ENCODE data around the gene EXT2.

The EXT2 gene

GRCh38 chr11:44208976-44209603 lies 113.6 kb downstream of the EXT2 start:
- no peak for TF ChIP-seq CTCF (IDR thresholded peaks at IDR 0.05)
- no peaks in the 10 kb centered on the region for H3K36me3 ChIP-seq (ENCODE audit: control insufficient read depth, insufficient read depth, low read length)
- H3K27me3 ChIP-seq (ENCODE audit: control insufficient read depth, insufficient read depth, low read length): no peaks in the 10 kb centered on the region
- no peak overlapping the region for H3K27ac ChIP-seq
- H3K79me2 ChIP-seq: no peaks in the 10 kb centered on the region
- no peak overlapping the region for H2AFZ ChIP-seq
- no peak overlapping the region for H3K9ac ChIP-seq
- no peaks in the 10 kb centered on the region for H3K9me3 ChIP-seq (ENCODE audit: control insufficient read depth, low read length)
- H3K4me2 ChIP-seq (ENCODE audit: low read length): no peak overlapping the region
- H3K4me1 ChIP-seq: no peaks in the 10 kb centered on the region
- no peak overlapping the region for H3K4me3 ChIP-seq (ENCODE audit: low read depth, low read length)

- Histone ChIP-seq H3K27ac (no peak overlapping the region), H3K9me3 (ENCODE audit: control insufficient read depth, low read length) (no peaks in the 10 kb centered on the region), H3K27me3 (ENCODE audit: control insufficient read depth, insufficient read depth, low read length) (no peaks in the 10 kb centered on the region), H3K4me2 (ENCODE audit: low read length) (no peak overlapping the region), H3K4me1 (no peaks in the 10 kb centered on the region), H3K79me2 (no peaks in the 10 kb centered on the region), H3K4me3 (ENCODE audit: low read depth, low read length) (no peak overlapping the region), H3K36me3 (ENCODE audit: control insufficient read depth, insufficient read depth, low read length) (no peaks in the 10 kb centered on the region), H3K9ac (no peak overlapping the region), H2AFZ (no peak overlapping the region)
- TF ChIP-seq CTCF (IDR thresholded peaks at IDR 0.05): no peak
Observed at GRCh38 chr11:44212128-44212527, 116.7 kb downstream of the EXT2 start.

GRCh38 chr11:44213148-44213547 lies 117.7 kb downstream of the EXT2 start:
- no peaks in the 10 kb centered on the region for H3K9me3 ChIP-seq (ENCODE audit: control insufficient read depth, low read length)
- no peak overlapping the region for H3K4me2 ChIP-seq (ENCODE audit: low read length)
- H3K36me3 ChIP-seq (ENCODE audit: control insufficient read depth, insufficient read depth, low read length): no peaks in the 10 kb centered on the region
- no peak overlapping the region for H3K9ac ChIP-seq
- H3K27ac ChIP-seq: no peak overlapping the region
- TF ChIP-seq CTCF (IDR thresholded peaks at IDR 0.05): no peak
- no peaks in the 10 kb centered on the region for H3K79me2 ChIP-seq
- no peaks in the 10 kb centered on the region for H3K27me3 ChIP-seq (ENCODE audit: control insufficient read depth, insufficient read depth, low read length)
- no peak overlapping the region for H3K4me3 ChIP-seq (ENCODE audit: low read depth, low read length)
- H2AFZ ChIP-seq: no peak overlapping the region
- no peaks in the 10 kb centered on the region for H3K4me1 ChIP-seq

DNA sequence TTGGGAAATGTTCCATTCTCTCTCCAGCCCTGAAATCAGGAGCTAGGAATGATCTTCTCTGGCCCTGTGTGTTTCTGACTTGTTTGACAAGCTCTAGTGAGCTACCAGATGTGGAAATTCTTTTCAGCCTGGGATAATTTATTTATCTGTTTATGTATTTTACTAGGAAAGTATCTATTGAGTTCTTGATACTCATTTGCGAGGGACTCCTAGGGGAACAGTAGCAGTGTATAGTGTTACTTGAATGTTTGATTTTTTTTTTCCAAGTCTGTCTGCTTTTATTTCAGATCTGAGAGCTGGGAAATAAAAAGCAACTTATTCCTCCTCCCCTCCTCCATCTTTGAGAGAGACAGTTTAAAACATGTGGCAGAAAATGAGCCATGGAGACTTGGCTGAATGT lies 122.0 kb downstream of the EXT2 start:
- Histone ChIP-seq H3K4me1 (no peaks in the 10 kb centered on the region), H2AFZ (no peak overlapping the region), H3K79me2 (no peaks in the 10 kb centered on the region), H3K36me3 (ENCODE audit: control insufficient read depth, insufficient read depth, low read length) (no peaks in the 10 kb centered on the region), H3K4me2 (ENCODE audit: low read length) (no peak overlapping the region), H3K27me3 (ENCODE audit: control insufficient read depth, insufficient read depth, low read length) (no peaks in the 10 kb centered on the region), H3K27ac (no peak overlapping the region), H3K4me3 (ENCODE audit: low read depth, low read length) (no peak overlapping the region), H3K9me3 (ENCODE audit: control insufficient read depth, low read length) (no peaks in the 10 kb centered on the region), H3K9ac (no peak overlapping the region)
- TF ChIP-seq CTCF (IDR thresholded peaks at IDR 0.05): no peak
